ENCODE data around the gene ATP2C2. TPM values are rescaled to one million over a fixed set of nuclear protein-coding genes. Genes with fewer than 3 reads are reported as not detected.

Gene ATP2C2
- total and polyA plus RNA-seq, 2 experiments from 2014 or later = 2.1 TPM

DNA sequence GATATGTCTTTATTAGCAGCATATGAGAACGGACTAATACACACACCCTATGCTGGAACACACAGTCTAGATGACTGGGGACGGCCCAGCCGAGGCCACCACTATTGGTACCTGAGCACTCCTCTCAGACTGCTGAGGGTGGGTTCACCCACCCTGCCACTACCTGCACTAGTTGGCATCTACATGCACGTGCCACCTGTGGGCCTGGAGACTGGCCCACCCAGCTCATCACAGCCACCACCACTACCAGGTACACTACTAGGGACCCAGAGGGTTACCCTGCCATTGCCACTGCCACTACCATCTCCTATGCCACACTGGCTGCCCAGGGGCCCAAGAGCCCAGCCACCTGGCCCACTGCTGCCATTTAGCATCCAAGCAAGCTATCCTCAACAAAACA is 103.6 kb downstream of the ATP2C2 start (continued):
- TF ChIP-seq, protein P1, sequence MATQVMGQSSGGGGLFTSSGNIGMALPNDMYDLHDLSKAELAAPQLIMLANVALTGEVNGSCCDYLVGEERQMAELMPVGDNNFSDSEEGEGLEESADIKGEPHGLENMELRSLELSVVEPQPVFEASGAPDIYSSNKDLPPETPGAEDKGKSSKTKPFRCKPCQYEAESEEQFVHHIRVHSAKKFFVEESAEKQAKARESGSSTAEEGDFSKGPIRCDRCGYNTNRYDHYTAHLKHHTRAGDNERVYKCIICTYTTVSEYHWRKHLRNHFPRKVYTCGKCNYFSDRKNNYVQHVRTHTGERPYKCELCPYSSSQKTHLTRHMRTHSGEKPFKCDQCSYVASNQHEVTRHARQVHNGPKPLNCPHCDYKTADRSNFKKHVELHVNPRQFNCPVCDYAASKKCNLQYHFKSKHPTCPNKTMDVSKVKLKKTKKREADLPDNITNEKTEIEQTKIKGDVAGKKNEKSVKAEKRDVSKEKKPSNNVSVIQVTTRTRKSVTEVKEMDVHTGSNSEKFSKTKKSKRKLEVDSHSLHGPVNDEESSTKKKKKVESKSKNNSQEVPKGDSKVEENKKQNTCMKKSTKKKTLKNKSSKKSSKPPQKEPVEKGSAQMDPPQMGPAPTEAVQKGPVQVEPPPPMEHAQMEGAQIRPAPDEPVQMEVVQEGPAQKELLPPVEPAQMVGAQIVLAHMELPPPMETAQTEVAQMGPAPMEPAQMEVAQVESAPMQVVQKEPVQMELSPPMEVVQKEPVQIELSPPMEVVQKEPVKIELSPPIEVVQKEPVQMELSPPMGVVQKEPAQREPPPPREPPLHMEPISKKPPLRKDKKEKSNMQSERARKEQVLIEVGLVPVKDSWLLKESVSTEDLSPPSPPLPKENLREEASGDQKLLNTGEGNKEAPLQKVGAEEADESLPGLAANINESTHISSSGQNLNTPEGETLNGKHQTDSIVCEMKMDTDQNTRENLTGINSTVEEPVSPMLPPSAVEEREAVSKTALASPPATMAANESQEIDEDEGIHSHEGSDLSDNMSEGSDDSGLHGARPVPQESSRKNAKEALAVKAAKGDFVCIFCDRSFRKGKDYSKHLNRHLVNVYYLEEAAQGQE (IDR thresholded peaks at IDR 0.05; ENCODE audit: unreplicated experiment) = no peak
- TF ChIP-seq CTCF (conservative IDR thresholded peaks at IDR 0.05; ENCODE audit: low read depth in 2 of 2) (no peak), CREB1 (CRISPR knock-in tag; IDR thresholded peaks at IDR 0.05; ENCODE audit: low read depth) (no peak), EZH2 (IDR thresholded peaks at IDR 0.05; ENCODE audit: low read depth, unreplicated experiment) (no peak), STAT1 (IDR thresholded peaks at IDR 0.05; ENCODE audit: unreplicated experiment) (no peak), ZNF331 (CRISPR knock-in tag; IDR thresholded peaks at IDR 0.05; ENCODE audit: low read depth) (no peak)

- 0 out of 2 replicates have a peak, but pooled peaks cover 5% of the 10 kb centered on the region for H3K9me2 ChIP-seq (ENCODE audit: insufficient read depth)
- no peaks in the 10 kb centered on the region for H3K4me1 Mint-ChIP-seq
- H3K27ac ChIP-seq (ENCODE audit: low read depth) = no peak overlapping the region
- H3K27me3 Mint-ChIP-seq (ENCODE audit: insufficient read depth, low read depth, poor library complexity) = peaks cover 7% of the 10 kb centered on the region
- no peaks in the 10 kb centered on the region; the same call in 1 of the 2 replicates for H3K36me3 ChIP-seq (ENCODE audit: insufficient read depth)
- H3K36me3 Mint-ChIP-seq (ENCODE audit: low read depth) = peaks cover 24% of the 10 kb centered on the region
- no peaks in the 10 kb centered on the region for H3F3A ChIP-seq (replicated peaks; ENCODE audit: low read depth)
- no peaks in the 10 kb centered on the region for H3K4me1 ChIP-seq (ENCODE audit: insufficient read depth)
- H3K4me3 Mint-ChIP-seq = no peak overlapping the region
- no peak for DNase-seq (ENCODE audit: low spot score)
- no peaks in the 10 kb centered on the region for H3K79me2 ChIP-seq (replicated peaks; ENCODE audit: insufficient read depth)
- peak; percentile 34; the same call in 1 of the 3 replicates for ATAC-seq
- H3K27ac Mint-ChIP-seq = no peak overlapping the region
- H2AFZ ChIP-seq = no peak overlapping the region
- H3K9me3 Mint-ChIP-seq = peaks cover 22% of the 10 kb centered on the region; the same call in 2 of the 3 replicates
- no peaks in the 10 kb centered on the region; the same call in 1 of the 2 replicates for H4K20me1 ChIP-seq (replicated peaks; ENCODE audit: insufficient read depth)
- no peak overlapping the region for H3K4me3 ChIP-seq
- H3K4me2 ChIP-seq = no peak overlapping the region
- no peaks in the 10 kb centered on the region for H3K27me3 ChIP-seq (ENCODE audit: insufficient read depth)
- TF ChIP-seq, protein P1 (IDR thresholded peaks at IDR 0.05; ENCODE audit: unreplicated experiment) = no peak
- TF ChIP-seq EZH2phosphoT487 (IDR thresholded peaks at IDR 0.05; ENCODE audit: unreplicated experiment) (no peak), ZNF114 (CRISPR knock-in tag; IDR thresholded peaks at IDR 0.05) (no peak), STAT1 (IDR thresholded peaks at IDR 0.05; ENCODE audit: unreplicated experiment) (no peak), CREB1 (CRISPR knock-in tag; IDR thresholded peaks at IDR 0.05; ENCODE audit: low read depth) (no peak), ETS1 (IDR thresholded peaks at IDR 0.05) (no peak), NANOG (IDR thresholded peaks at IDR 0.05; ENCODE audit: borderline replicate concordance) (no peak), EZH2 (IDR thresholded peaks at IDR 0.05; ENCODE audit: low read depth, unreplicated experiment) (no peak), ZNF331 (CRISPR knock-in tag; IDR thresholded peaks at IDR 0.05; ENCODE audit: low read depth) (no peak)
Observed at GRCh38 chr16:84475643-84476240, 107.4 kb downstream of the ATP2C2 start.
